ENCODE measurements around the gene CCDC188.

The CCDC188 gene

DNA sequence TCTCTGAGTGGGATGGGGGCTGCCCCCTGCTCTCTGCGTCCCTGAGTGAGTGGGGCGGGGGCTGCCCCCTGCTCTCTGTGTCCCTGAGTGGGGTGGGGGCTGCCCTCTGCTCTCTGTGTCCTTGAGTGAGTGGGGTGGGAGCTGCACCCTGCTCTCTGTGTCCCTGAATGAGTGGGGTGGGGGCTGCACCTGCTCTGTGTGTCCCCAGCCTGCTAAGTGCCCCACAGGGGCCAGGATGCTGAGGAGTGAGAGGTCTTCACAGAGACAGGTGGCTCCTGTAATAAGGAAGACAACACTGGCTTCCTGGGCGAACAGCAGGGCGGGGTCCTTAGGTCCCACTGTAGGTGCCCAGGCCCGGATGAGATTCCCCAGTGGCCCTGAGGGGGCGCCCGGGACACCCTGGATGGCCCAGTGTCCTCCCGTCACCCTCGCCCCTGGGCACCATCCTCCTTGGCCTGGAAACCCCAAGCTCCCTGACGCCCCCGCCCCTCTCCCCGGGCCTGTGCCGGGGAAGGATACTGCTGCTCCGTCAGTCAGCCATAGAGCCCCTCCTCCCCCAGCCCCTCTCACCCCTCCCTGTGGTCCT is 3.8 kb upstream of the CCDC188 start:
- H3K4me3 ChIP-seq (ENCODE audit: low read length) = no peak overlapping the region
- TF ChIP-seq EZH2phosphoT487 (IDR thresholded peaks at IDR 0.05; ENCODE audit: borderline replicate concordance, low read length) = no peak
- TF ChIP-seq, protein P1, sequence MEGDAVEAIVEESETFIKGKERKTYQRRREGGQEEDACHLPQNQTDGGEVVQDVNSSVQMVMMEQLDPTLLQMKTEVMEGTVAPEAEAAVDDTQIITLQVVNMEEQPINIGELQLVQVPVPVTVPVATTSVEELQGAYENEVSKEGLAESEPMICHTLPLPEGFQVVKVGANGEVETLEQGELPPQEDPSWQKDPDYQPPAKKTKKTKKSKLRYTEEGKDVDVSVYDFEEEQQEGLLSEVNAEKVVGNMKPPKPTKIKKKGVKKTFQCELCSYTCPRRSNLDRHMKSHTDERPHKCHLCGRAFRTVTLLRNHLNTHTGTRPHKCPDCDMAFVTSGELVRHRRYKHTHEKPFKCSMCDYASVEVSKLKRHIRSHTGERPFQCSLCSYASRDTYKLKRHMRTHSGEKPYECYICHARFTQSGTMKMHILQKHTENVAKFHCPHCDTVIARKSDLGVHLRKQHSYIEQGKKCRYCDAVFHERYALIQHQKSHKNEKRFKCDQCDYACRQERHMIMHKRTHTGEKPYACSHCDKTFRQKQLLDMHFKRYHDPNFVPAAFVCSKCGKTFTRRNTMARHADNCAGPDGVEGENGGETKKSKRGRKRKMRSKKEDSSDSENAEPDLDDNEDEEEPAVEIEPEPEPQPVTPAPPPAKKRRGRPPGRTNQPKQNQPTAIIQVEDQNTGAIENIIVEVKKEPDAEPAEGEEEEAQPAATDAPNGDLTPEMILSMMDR (IDR thresholded peaks at IDR 0.05; ENCODE audit: low read depth, low read length, poor library complexity, severe bottlenecking) = no peak

GRCh38 chr22:20153945-20154344 is 3.1 kb upstream of the CCDC188 start:
- Histone ChIP-seq H3K4me2 (ENCODE audit: low read length) (no peak overlapping the region), H3K36me3 (ENCODE audit: control insufficient read depth, low read length) (no peaks in the 10 kb centered on the region), H3K79me2 (ENCODE audit: control insufficient read depth, low read length) (no peaks in the 10 kb centered on the region), H3K27me3 (ENCODE audit: control insufficient read depth, low read length) (0 out of 2 replicates have a peak, but pooled peaks cover 3% of the 10 kb centered on the region), H3F3A (ENCODE audit: control insufficient read depth, insufficient read depth) (no peaks in the 10 kb centered on the region), H3K9me3 (ENCODE audit: control insufficient read depth, insufficient read depth, low read length) (no peaks in the 10 kb centered on the region), H4K20me1 (ENCODE audit: control insufficient read depth, insufficient read depth, low read depth, low read length) (no peaks in the 10 kb centered on the region), H3K4me1 (ENCODE audit: control insufficient read depth, low read length) (no peaks in the 10 kb centered on the region), H3K27ac (ENCODE audit: low read depth, low read length) (no peak overlapping the region), H3K9me2 (replicated peaks; ENCODE audit: control insufficient read depth, low read length) (no peaks in the 10 kb centered on the region), H3K4me3 (ENCODE audit: low read length) (no peak overlapping the region)
- no peak for TF ChIP-seq EZH2phosphoT487 (IDR thresholded peaks at IDR 0.05; ENCODE audit: borderline replicate concordance, low read length)
- TF ChIP-seq, protein P1 (IDR thresholded peaks at IDR 0.05; ENCODE audit: low read depth, low read length, poor library complexity, severe bottlenecking) = no peak

More for the DNA sequence above, 3.8 kb upstream of the CCDC188 start:
- Histone ChIP-seq H3K36me3 (ENCODE audit: control insufficient read depth, low read length) (no peaks in the 10 kb centered on the region), H3K4me2 (ENCODE audit: low read length) (no peak overlapping the region), H3K79me2 (ENCODE audit: control insufficient read depth, low read length) (no peaks in the 10 kb centered on the region), H3K9me2 (replicated peaks; ENCODE audit: control insufficient read depth, low read length) (no peaks in the 10 kb centered on the region), H3K27ac (ENCODE audit: low read depth, low read length) (no peak overlapping the region), H3K27me3 (ENCODE audit: control insufficient read depth, low read length) (0 out of 2 replicates have a peak, but pooled peaks cover 3% of the 10 kb centered on the region), H3K4me1 (ENCODE audit: control insufficient read depth, low read length) (no peaks in the 10 kb centered on the region), H3K9me3 (ENCODE audit: control insufficient read depth, insufficient read depth, low read length) (no peaks in the 10 kb centered on the region), H4K20me1 (ENCODE audit: control insufficient read depth, insufficient read depth, low read depth, low read length) (no peaks in the 10 kb centered on the region), H3F3A (ENCODE audit: control insufficient read depth, insufficient read depth) (no peaks in the 10 kb centered on the region)

DNA sequence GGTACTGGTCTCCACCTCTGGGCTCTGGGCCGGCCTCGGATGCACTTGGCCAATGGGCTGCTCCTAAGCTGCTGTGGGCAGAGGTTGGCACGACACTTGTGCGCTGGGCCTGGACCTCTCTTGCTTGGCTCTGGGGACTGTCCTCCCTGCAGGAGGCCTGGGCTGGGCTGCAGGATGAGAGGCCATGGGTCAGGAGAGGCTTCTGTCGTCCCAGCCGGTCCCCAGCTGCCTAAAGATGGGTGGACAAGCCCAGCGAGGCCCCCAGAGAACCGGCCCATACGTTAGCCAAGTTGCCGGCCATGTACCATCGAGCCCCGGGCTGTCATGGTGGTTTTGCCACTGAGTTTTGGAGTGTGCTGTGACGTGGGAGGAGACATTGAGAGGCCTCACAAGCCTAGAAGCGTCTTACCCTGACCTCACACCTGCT is 1.6 kb upstream of the CCDC188 start:
- no peaks in the 10 kb centered on the region for H3F3A ChIP-seq (ENCODE audit: control insufficient read depth, insufficient read depth)
- no peaks in the 10 kb centered on the region for H3K9me3 ChIP-seq (ENCODE audit: control insufficient read depth, insufficient read depth, low read length)
- H4K20me1 ChIP-seq (ENCODE audit: control insufficient read depth, insufficient read depth, low read depth, low read length) = no peaks in the 10 kb centered on the region
- H3K4me3 ChIP-seq (ENCODE audit: low read length) = no peak overlapping the region
- no peaks in the 10 kb centered on the region for H3K36me3 ChIP-seq (ENCODE audit: control insufficient read depth, low read length)
- no peaks in the 10 kb centered on the region for H3K9me2 ChIP-seq (replicated peaks; ENCODE audit: control insufficient read depth, low read length)
- H3K4me1 ChIP-seq (ENCODE audit: control insufficient read depth, low read length) = no peaks in the 10 kb centered on the region
- no peak overlapping the region for H3K27ac ChIP-seq (ENCODE audit: low read depth, low read length)
- TF ChIP-seq EZH2phosphoT487 (IDR thresholded peaks at IDR 0.05; ENCODE audit: borderline replicate concordance, low read length) = no peak
- TF ChIP-seq, protein P1 (IDR thresholded peaks at IDR 0.05; ENCODE audit: low read depth, low read length, poor library complexity, severe bottlenecking) = no peak
- H3K4me2 ChIP-seq (ENCODE audit: low read length) = no peak overlapping the region
- no peaks in the 10 kb centered on the region for H3K79me2 ChIP-seq (ENCODE audit: control insufficient read depth, low read length)
- H3K27me3 ChIP-seq (ENCODE audit: control insufficient read depth, low read length) = no peaks in the 10 kb centered on the region

Measured in DOHH2 (cell line).